HEK293 (cell line): Measurements from ENCODE around the gene LKAAEAR1.

ENCODE experiments used
- CTCF ChIP-seq: fragments of 450-650 bp; formaldehyde crosslinking; IDR thresholded peaks from 2 replicates; pipeline ENCODE4 v1.5.1; 2016; ENCODE audit warnings: missing biosample characterization, missing genetic modification characterization
- HIC1 ChIP-seq: fragments of 450-650 bp; formaldehyde crosslinking; IDR thresholded peaks from 2 replicates; pipeline ENCODE4 v1.5.1; 2016; ENCODE audit warnings: missing biosample characterization, missing genetic modification characterization
- KLF16 ChIP-seq: fragments of 450-650 bp; formaldehyde crosslinking; IDR thresholded peaks from 2 replicates; pipeline ENCODE4 v1.5.1; 2017; ENCODE audit warnings: missing biosample characterization, missing genetic modification characterization
- MYNN ChIP-seq: fragments of 450-650 bp; formaldehyde crosslinking; IDR thresholded peaks from 2 replicates; pipeline ENCODE4 v1.5.1; 2016; ENCODE audit warnings: missing biosample characterization, missing genetic modification characterization, borderline replicate concordance
- ZBTB26 ChIP-seq: fragments of 450-650 bp; formaldehyde crosslinking; optimal IDR thresholded peaks from 2 replicates; pipeline ENCODE3; 2016; ENCODE audit warnings: missing biosample characterization, mild to moderate bottlenecking, missing genetic modification characterization
- ZNF223 ChIP-seq: fragments of 450-650 bp; formaldehyde crosslinking; IDR thresholded peaks from 2 replicates; pipeline ENCODE4 v1.5.1; 2016; ENCODE audit warnings: missing biosample characterization, missing genetic modification characterization
- ZNF391 ChIP-seq: fragments of 450-650 bp; formaldehyde crosslinking; IDR thresholded peaks from 2 replicates; pipeline ENCODE4 v1.5.1; 2016; ENCODE audit warnings: low read depth, missing biosample characterization, missing genetic modification characterization, borderline replicate concordance
- ZNF416 ChIP-seq: fragments of 450-650 bp; formaldehyde crosslinking; IDR thresholded peaks from 2 replicates; pipeline ENCODE4 v1.5.1; 2016; ENCODE audit warnings: missing biosample characterization, missing genetic modification characterization
- TF ChIP-seq, protein P1 (sequence below): fragments of 450-650 bp; formaldehyde crosslinking; IDR thresholded peaks from 2 replicates; pipeline ENCODE4 v1.5.1; 2017; ENCODE audit warnings: missing biosample characterization, missing genetic modification characterization
- TF ChIP-seq, protein P2 (sequence below): sonication (generic); formaldehyde crosslinking; IDR thresholded peaks from 2 replicates; pipeline ENCODE4 v1.8.1; 2022; ENCODE audit warnings: mild to moderate bottlenecking, moderate library complexity, missing genetic modification reagents

GRCh38 chr20:64036346-64037198, 47.6 kb downstream of the LKAAEAR1 start:
- TF ChIP-seq ZNF416 (tag by site-specific recombination) (no peak), CTCF (tag by site-specific recombination) (no peak), MYNN (tag by site-specific recombination) (no peak), HIC1 (tag by site-specific recombination) (no peak), KLF16 (no peak), ZNF391 (tag by site-specific recombination) (no peak), ZBTB26 (tag by site-specific recombination) (no peak), ZNF223 (tag by site-specific recombination) (no peak)
- TF ChIP-seq, protein P1, sequence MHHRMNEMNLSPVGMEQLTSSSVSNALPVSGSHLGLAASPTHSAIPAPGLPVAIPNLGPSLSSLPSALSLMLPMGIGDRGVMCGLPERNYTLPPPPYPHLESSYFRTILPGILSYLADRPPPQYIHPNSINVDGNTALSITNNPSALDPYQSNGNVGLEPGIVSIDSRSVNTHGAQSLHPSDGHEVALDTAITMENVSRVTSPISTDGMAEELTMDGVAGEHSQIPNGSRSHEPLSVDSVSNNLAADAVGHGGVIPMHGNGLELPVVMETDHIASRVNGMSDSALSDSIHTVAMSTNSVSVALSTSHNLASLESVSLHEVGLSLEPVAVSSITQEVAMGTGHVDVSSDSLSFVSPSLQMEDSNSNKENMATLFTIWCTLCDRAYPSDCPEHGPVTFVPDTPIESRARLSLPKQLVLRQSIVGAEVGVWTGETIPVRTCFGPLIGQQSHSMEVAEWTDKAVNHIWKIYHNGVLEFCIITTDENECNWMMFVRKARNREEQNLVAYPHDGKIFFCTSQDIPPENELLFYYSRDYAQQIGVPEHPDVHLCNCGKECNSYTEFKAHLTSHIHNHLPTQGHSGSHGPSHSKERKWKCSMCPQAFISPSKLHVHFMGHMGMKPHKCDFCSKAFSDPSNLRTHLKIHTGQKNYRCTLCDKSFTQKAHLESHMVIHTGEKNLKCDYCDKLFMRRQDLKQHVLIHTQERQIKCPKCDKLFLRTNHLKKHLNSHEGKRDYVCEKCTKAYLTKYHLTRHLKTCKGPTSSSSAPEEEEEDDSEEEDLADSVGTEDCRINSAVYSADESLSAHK (tag by site-specific recombination) = no peak
- TF ChIP-seq, protein P2, sequence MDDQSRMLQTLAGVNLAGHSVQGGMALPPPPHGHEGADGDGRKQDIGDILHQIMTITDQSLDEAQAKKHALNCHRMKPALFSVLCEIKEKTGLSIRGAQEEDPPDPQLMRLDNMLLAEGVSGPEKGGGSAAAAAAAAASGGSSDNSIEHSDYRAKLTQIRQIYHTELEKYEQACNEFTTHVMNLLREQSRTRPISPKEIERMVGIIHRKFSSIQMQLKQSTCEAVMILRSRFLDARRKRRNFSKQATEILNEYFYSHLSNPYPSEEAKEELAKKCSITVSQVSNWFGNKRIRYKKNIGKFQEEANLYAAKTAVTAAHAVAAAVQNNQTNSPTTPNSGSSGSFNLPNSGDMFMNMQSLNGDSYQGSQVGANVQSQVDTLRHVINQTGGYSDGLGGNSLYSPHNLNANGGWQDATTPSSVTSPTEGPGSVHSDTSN (CRISPR knock-in tag) = no peak
